GM12801 (cell line): ENCODE measurements around the gene GLIS2.

Experiments used
- TF ChIP-seq, protein P1 (sequence below): IDR thresholded peaks from one replicate; pipeline ENCODE4 v1.5.1; 2011; ENCODE audit warnings: control low read depth; ENCODE audit not compliant: insufficient read length; ENCODE audit errors: extremely low read depth

GLIS2 gene

DNA sequence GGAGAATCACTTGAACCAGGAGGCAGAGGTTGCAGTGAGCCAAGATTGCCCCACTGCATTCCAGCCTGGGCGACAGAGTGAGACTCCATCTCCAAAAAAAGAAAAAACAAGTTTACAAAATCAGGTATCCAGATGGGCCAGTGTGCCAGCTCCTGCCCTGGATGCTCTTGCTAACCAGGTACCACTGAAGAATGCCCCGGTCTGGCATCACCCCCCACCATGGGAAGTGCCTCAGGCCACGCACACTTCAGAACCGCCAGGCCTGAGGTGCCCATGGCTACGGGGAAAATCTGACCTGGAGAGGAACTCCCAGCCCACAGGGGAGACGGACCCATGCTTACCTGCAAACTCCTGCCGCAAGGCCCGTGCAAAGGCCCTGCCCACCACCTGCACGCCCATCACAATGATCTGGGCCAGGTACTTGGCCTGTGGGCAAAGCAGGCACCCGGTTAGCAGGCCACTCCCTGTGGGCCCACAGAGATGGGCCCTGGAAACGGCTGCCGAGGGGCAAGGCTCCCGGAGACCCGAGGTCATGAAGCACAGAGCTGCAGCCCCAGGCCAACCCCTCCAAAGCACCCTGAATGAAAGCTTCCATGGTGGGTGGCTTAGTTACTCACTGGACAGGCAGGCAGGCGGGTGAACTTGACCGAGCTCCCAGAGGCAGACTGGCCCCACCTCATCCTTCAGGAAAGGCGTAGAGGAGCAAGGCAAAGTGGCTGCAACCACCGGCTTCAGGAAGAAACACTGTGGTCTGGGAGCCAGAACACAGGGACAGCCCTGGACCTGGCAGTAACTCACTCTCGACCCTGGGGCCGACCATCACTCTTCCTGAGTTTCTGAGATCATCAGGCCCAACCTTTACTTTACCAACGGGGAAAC, 27.2 kb downstream of the GLIS2 start:
- TF ChIP-seq, protein P1, sequence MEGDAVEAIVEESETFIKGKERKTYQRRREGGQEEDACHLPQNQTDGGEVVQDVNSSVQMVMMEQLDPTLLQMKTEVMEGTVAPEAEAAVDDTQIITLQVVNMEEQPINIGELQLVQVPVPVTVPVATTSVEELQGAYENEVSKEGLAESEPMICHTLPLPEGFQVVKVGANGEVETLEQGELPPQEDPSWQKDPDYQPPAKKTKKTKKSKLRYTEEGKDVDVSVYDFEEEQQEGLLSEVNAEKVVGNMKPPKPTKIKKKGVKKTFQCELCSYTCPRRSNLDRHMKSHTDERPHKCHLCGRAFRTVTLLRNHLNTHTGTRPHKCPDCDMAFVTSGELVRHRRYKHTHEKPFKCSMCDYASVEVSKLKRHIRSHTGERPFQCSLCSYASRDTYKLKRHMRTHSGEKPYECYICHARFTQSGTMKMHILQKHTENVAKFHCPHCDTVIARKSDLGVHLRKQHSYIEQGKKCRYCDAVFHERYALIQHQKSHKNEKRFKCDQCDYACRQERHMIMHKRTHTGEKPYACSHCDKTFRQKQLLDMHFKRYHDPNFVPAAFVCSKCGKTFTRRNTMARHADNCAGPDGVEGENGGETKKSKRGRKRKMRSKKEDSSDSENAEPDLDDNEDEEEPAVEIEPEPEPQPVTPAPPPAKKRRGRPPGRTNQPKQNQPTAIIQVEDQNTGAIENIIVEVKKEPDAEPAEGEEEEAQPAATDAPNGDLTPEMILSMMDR, result no peak

DNA sequence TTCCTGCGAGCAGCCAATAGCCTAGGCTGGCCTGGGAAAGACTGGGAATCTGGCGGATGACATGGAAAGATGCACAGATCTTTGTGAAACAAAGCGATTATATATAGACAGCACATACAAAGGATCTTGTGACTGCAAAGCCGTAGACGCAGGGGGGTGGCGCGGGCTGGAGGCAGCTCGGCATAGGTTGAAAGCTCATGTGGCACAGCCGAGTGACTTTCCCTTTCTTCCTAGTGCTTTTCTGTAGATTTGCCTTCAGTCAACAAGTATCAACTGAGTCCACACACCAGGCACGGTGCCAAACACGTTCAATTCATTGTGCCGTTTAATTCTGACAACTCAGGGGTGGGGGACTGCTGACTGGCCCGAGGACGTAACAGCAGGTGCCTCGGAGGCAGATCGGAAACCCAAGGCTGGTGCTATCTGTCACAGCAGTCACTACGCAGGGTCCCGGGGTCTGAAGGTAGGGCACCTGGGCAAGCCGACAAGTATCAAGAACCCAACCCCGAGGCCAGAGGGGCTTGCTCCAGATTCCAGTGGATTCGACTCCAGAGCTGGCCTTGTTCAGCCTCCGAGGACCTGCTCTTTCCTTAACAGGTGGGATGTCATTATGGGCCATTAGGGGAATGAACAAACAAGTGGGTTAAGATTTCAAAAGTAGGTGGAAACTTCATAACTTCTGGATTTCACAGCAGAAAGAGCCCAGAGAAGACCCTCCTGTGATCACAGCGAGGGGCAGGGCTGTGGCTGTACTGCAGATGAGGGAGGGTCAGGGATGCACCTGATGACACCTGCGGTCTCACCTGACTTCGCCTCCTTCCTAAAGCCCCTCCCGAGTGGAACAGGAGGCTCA, 29.3 kb downstream of the GLIS2 start:
- TF ChIP-seq, protein P1, result no peak

DNA sequence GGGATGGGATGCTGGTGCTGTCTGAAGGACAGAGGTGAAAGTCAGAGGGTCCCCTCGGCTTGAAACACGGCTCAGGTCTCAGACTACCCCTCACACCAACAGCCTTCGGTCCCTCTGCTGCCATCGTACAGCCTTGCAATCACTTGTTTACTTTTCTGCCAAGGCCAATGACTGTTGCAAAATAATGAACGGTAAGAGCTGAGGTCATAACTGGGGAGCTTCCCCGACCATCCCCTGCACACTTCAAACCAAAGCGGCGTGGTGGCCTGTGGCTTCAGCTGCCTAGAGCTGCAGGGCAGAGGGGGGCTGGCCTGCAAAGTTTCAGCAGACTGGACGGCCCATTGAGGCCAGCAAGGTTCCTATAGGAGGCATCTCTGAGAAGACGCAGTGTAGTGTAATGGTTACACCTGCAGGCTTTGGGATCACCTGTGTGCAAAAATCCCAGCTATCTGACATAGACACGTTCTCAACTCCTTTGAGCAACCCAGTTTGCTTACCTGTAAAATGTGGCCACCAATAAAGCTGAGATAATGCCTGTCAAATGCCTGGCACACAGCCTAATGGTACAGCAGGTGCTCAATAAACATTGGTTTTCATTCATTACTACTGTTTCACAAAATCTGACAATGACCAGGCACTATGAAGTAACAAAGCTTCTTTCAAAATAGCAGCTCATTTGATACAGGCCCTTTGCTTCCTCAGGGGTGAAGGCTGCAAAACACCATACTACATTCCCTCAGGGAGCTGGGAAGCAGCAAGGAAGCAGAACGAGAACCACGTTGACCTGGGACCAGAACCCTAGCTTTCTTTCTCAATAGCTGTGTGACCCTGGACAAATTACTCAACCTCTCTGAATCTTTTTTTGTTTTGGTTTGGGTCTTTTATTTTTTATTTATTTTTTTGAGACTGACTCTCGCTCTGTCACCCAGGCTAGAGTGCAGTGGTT, 30.2 kb downstream of the GLIS2 start:
- TF ChIP-seq, protein P1, result no peak

DNA sequence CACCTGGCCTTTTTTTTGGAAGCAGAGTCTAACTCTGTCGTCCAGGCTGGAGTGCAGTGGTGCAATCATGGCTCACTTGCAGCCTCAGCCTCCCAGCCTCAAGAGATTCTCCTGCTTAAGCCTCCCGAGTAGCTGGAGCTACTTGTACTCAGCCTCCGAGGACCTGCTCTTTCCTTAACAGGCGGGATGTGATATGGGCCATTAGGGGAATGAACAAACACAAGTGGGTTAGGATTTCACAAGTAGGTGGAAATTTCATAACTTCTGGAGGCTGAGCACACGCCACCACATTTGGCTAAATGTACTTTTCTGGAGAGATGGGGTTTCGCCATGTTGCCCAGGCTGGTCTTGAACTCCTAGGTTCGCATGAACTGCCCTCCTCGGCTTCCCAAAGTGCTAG, 31.1 kb downstream of the GLIS2 start:
- TF ChIP-seq, protein P1, result no peak

DNA sequence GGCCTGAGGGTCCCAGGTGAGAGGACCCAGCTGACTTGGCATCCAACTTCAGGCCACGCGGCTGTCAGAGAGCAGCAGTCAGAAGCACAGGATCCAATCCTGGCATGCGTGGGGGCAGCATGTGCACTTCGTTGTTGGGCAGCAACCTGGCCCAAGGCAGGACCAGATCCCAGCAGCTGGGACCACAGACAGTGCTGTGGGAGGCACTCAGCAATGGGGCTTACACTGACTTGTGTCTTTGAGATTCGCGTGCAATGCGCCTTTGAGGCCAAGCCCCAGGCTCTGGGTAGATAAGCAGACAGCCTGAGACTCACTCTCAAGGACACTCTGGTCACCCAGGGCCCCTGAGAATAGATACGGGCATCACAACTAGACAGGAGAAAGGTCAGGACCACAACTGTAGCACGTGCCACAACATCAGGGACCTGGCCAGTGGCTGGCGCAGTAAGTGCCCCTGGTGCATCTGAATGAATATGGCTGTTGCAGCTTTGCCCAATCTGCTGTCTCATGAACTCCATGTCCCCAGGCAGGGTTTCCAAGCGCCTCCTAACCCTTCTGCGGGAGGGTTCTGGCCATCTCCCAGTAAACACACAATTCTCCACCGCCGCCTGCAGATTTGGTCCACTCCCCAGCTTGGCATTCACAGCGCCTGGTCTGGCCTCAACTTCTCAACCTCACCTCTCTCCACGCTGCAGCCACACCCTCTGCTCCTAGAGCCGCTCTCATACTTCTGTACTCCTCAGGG, 32.1 kb downstream of the GLIS2 start:
- TF ChIP-seq, protein P1, result no peak

DNA sequence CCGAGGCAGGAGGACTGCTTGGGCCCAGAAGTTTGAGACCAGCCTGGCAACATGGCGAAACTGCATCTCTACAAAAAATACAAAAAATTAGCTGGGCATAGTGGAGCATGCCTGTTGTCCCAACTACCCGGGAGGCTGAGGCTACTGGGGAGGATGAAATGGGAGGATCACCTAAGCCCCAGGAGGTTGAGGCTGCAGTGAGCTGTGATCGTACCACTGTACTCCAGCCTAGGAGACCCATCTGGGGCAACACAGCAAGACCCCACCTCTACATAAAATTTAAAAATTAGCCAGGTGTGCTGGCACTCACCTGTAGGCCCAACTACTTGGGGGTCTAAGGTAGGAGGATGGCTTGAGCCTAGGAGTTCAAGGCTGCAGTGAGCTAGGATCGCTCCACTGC, 33.5 kb downstream of the GLIS2 start:
- TF ChIP-seq, protein P1, result no peak
